Fibroblast of villous mesenchyme (primary cell): ENCODE data around the gene ENGASE. TPM values are rescaled to one million over a fixed set of nuclear protein-coding genes. Genes with fewer than 3 reads are reported as not detected.

Source experiments
- DNase-seq: peaks from one replicate; pipeline ENCODE4 v3.0.0-alpha.2; 2010; ENCODE audit warnings: low read depth
- H3K4me3 ChIP-seq: 2 replicates; pipeline ENCODE4 v1.5.1; 2011; ENCODE audit warnings: low read depth, mild to moderate bottlenecking, low read length
- CTCF ChIP-seq: IDR thresholded peaks from 2 replicates; pipeline ENCODE4 v1.5.1; 2012; ENCODE audit warnings: low read depth, mild to moderate bottlenecking, low read length; ENCODE audit not compliant: insufficient read depth
- total RNA-seq: library from RNA; depleted of rRNA; stranded (reverse); fragments of >200 nt; gene quantifications from 2 replicates; pipeline ENCODE4 v1.2.3, GENCODE V29; 2012

The ENGASE gene
- total RNA-seq, 1 donor: 11.2 TPM

GRCh38 chr17:79075446-79075750 lies 774 bp downstream of the ENGASE start:
- TF ChIP-seq CTCF: no peak
- DNase-seq: peak; percentile 12
- peak overlapping the region; percentile 70 for H3K4me3 ChIP-seq

- no peak for TF ChIP-seq CTCF
- H3K4me3 ChIP-seq: peak overlapping the region; percentile 70
- no peak for DNase-seq
Measured at GRCh38 chr17:79075861-79076406, 1.3 kb downstream of the ENGASE start.

GRCh38 chr17:79077587-79077986 lies 3.0 kb downstream of the ENGASE start:
- no peak for DNase-seq

GRCh38 chr17:79078476-79079190 lies 4.0 kb downstream of the ENGASE start:
- no peak for DNase-seq
- no peak overlapping the region for H3K4me3 ChIP-seq
- no peak for TF ChIP-seq CTCF

More at GRCh38 chr17:79077587-79077986, 3.0 kb downstream of the ENGASE start:
- no peak for TF ChIP-seq CTCF
- H3K4me3 ChIP-seq: no peak overlapping the region

- no peak for DNase-seq
- TF ChIP-seq CTCF: no peak
- no peak overlapping the region for H3K4me3 ChIP-seq
Measured at GRCh38 chr17:79079421-79080200, 5.0 kb downstream of the ENGASE start.

- H3K4me3 ChIP-seq: no peak overlapping the region
- TF ChIP-seq CTCF: no peak
- no peak for DNase-seq
Measured at GRCh38 chr17:79080349-79080748, 5.7 kb downstream of the ENGASE start.
